Transverse colon (tissue), 4 donors: ENCODE measurements around the gene POLRMT.

ENCODE experiments used
- CTCF ChIP-seq, 5 experiments: fragments of 200-600 bp in 3 of 5; fragments of 450-650 bp in 2 of 5; sonication (generic) in 3 of 5; IDR thresholded peaks; 1 replicate in 2 of 5; 2 replicates in 3 of 5; pipeline ENCODE4 v1.5.1; 2016 to 2017; ENCODE audit warnings: antibody characterized with exemption in 5 of 5, inconsistent platforms in 3 of 5, mild to moderate bottlenecking in 2 of 5, moderate library complexity in 1 of 5
- POLR2AphosphoS5 ChIP-seq, 3 donors: sonication (generic); formaldehyde crosslinking; IDR thresholded peaks; one replicate each; pipeline ENCODE4 v1.6.1; 2016; ENCODE audit warnings: antibody characterized with exemption in 3 of 3

DNA sequence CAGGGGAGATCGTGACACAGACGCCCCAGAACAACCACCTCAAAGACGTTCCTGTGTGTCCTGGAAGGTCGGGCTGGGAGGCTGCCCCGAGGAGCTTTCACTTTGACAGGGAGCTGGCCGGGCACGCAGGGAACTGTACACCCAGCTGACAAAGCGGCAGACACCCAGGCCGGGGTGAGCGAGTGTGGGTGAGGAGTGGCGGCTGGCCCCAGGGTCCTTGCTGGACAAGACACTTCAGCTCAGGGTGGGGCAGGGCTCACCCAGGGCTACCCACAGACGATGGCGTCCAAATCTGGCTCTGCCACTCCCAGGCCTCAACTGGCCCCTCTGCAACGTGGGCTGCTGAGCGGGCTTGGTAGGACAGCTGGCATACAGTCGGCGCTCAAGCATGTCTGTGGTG is 8.4 kb upstream of the POLRMT start:
- no peak for TF ChIP-seq POLR2AphosphoS5 (IDR thresholded peaks at IDR 0.05)
- no peak for TF ChIP-seq CTCF (IDR thresholded peaks at IDR 0.05)
